ENCODE measurements around the gene AQP6.

Gene AQP6

GRCh38 chr12:49969027-49969426 is 3.7 kb upstream of the AQP6 start:
- ATAC-seq: no peak
- TF ChIP-seq CSDC2 (CRISPR knock-in tag; IDR thresholded peaks at IDR 0.05) (no peak), TCF4 (CRISPR knock-in tag; IDR thresholded peaks at IDR 0.05; ENCODE audit: borderline replicate concordance) (no peak), ZNF8 (CRISPR knock-in tag; IDR thresholded peaks at IDR 0.05) (no peak), POU6F1 (CRISPR knock-in tag; IDR thresholded peaks at IDR 0.05; ENCODE audit: borderline replicate concordance, low read depth) (no peak), ZC3H10 (CRISPR knock-in tag; IDR thresholded peaks at IDR 0.05) (no peak), BACH2 (CRISPR knock-in tag; IDR thresholded peaks at IDR 0.05; ENCODE audit: borderline replicate concordance) (no peak), TSHZ2 (CRISPR knock-in tag; IDR thresholded peaks at IDR 0.05) (no peak), ISL1 (CRISPR knock-in tag; IDR thresholded peaks at IDR 0.05) (no peak), ARNTL (CRISPR knock-in tag; IDR thresholded peaks at IDR 0.05; ENCODE audit: borderline replicate concordance, low read depth) (no peak), OSR1 (CRISPR knock-in tag; IDR thresholded peaks at IDR 0.05) (no peak), GLIS3 (CRISPR knock-in tag; IDR thresholded peaks at IDR 0.05) (no peak), CREB5 (CRISPR knock-in tag; IDR thresholded peaks at IDR 0.05; ENCODE audit: low read depth) (no peak)

GRCh38 chr12:49969651-49970429 is 2.9 kb upstream of the AQP6 start:
- ATAC-seq: no peak
- TF ChIP-seq PATZ1 (CRISPR knock-in tag; IDR thresholded peaks at IDR 0.05; ENCODE audit: borderline replicate concordance) (no peak), ZFP3 (CRISPR knock-in tag; IDR thresholded peaks at IDR 0.05) (no peak), PPARA (CRISPR knock-in tag; IDR thresholded peaks at IDR 0.05; ENCODE audit: borderline replicate concordance) (no peak)

- ATAC-seq: no peak
- TF ChIP-seq PATZ1 (CRISPR knock-in tag; IDR thresholded peaks at IDR 0.05; ENCODE audit: borderline replicate concordance) (no peak), SNAI2 (CRISPR knock-in tag; IDR thresholded peaks at IDR 0.05) (no peak), CREB5 (CRISPR knock-in tag; IDR thresholded peaks at IDR 0.05; ENCODE audit: low read depth) (no peak), POU6F1 (CRISPR knock-in tag; IDR thresholded peaks at IDR 0.05; ENCODE audit: borderline replicate concordance, low read depth) (no peak), ZFP30 (CRISPR knock-in tag; IDR thresholded peaks at IDR 0.05) (no peak), CSDC2 (CRISPR knock-in tag; IDR thresholded peaks at IDR 0.05) (no peak), PPARA (CRISPR knock-in tag; IDR thresholded peaks at IDR 0.05; ENCODE audit: borderline replicate concordance) (no peak), ZNF70 (CRISPR knock-in tag; IDR thresholded peaks at IDR 0.05) (no peak), ZNF8 (CRISPR knock-in tag; IDR thresholded peaks at IDR 0.05) (no peak), TCF4 (CRISPR knock-in tag; IDR thresholded peaks at IDR 0.05; ENCODE audit: borderline replicate concordance) (no peak), ISL1 (CRISPR knock-in tag; IDR thresholded peaks at IDR 0.05) (no peak), ZFP3 (CRISPR knock-in tag; IDR thresholded peaks at IDR 0.05) (no peak), CSRNP3 (CRISPR knock-in tag; IDR thresholded peaks at IDR 0.05) (no peak)
These were observed 2.1 kb upstream of the AQP6 start for GRCh38 chr12:49970658-49971057.
